NT2/D1 (cell line): ENCODE results near the gene OPTN.
"Not testable (repeated sequence)": the region's sequence is repeated elsewhere in the genome, so short reads cannot be mapped to it uniquely, and the experiment has no call there.

Source experiments
- SUZ12 ChIP-seq: IDR thresholded peaks from 2 replicates; pipeline ENCODE4 v1.6.1; 2011; ENCODE audit not compliant: insufficient read length, insufficient read depth; ENCODE audit errors: extremely low read depth
- YY1 ChIP-seq: IDR thresholded peaks from 2 replicates; pipeline ENCODE4 v1.6.1; 2011; ENCODE audit not compliant: insufficient read length, insufficient read depth
- ZNF274 ChIP-seq: IDR thresholded peaks from 2 replicates; pipeline ENCODE4 v1.6.1; 2011; ENCODE audit warnings: mild to moderate bottlenecking, low read depth, low read length

DNA sequence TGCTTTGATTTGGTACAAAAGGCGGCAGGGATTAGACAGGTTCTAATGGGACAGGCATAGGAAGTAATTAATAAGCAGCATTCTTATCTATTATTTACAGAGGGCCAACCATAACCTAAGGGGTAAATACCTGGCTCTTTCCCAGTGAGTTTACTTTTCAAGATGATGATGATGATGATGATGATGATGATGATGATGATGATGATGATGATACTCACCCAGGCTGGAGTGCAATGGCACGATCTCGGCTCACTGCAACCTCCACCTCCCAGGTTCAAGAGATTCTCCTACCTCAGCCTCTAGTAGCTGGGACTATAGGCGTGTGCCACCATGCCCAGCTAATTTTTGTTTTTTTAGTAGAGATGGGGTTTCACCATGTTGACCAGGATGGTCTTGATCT lies 5.9 kb upstream of the OPTN start:
- TF ChIP-seq YY1, ZNF274, SUZ12: not testable (repeated sequence)
